H1 (cell line): ENCODE measurements around the gene RFT1. TPM values are rescaled to one million over a fixed set of nuclear protein-coding genes. Genes with fewer than 3 reads are reported as not detected.

Experiments
- CTCF ChIA-PET: fragments of 300-600 bp; sonication (Branson Sonifier 250); formaldehyde crosslinking; loops from one replicate; lab custom pipeline; 2021; ENCODE audit not compliant: partially characterized antibody; lab: Charles Lee
- POLR2A ChIA-PET: fragments of 300-600 bp; sonication (Branson Sonifier 250); formaldehyde crosslinking; loops from one replicate; lab custom pipeline; 2021; ENCODE audit warnings: inconsistent platforms; ENCODE audit not compliant: partially characterized antibody; lab: Charles Lee
- DNase-seq, 2 experiments: peaks; one replicate each; pipeline versions ENCODE4 v3.0.0 to v3.0.0-alpha.2; 2010 to 2022; ENCODE audit warnings: low spot score in 2 of 2, low read depth in 1 of 2, mixed read lengths in 1 of 2
- FAIRE-seq: peaks from 2 replicates; lab custom pipeline; 2011; peaks lifted over from hg19 to GRCh38; lab: Jason Lieb, UNC
- H2AFZ ChIP-seq: 2 replicates; pipeline ENCODE4 v1.8.1; 2012; ENCODE audit warnings: low read length, inconsistent platforms
- H2AK5ac ChIP-seq: 2 replicates; pipeline ENCODE4 v1.6.1; 2013; ENCODE audit warnings: low read depth, low read length
- H2BK120ac ChIP-seq: replicated peaks from 2 replicates; pipeline ENCODE3; 2013; ENCODE audit warnings: low read depth, low read length, inconsistent platforms
- H2BK12ac ChIP-seq: 2 replicates; pipeline ENCODE4 v1.6.1; 2013; ENCODE audit warnings: low read depth, low read length
- H2BK15ac ChIP-seq: 2 replicates; pipeline ENCODE4 v1.6.1; 2013; ENCODE audit warnings: low read length
- H2BK20ac ChIP-seq: 2 replicates; pipeline ENCODE4 v1.6.1; 2013; ENCODE audit warnings: low read length
- H2BK5ac ChIP-seq: 2 replicates; pipeline ENCODE4 v1.6.1; 2013; ENCODE audit warnings: low read depth, low read length
- H3K14ac ChIP-seq: 2 replicates; pipeline ENCODE4 v1.6.1; 2013; ENCODE audit warnings: inconsistent platforms; ENCODE audit not compliant: insufficient read length
- H3K18ac ChIP-seq: 2 replicates; pipeline ENCODE4 v1.6.1; 2013; ENCODE audit warnings: low read length; ENCODE audit errors: extremely low read depth
- H3K23ac ChIP-seq: 2 replicates; pipeline ENCODE4 v1.6.1; 2013; ENCODE audit warnings: inconsistent platforms; ENCODE audit not compliant: insufficient read length
- H3K23me2 ChIP-seq: 2 replicates; pipeline ENCODE4 v1.6.1; 2013; ENCODE audit warnings: low read depth, low read length
- H3K27ac ChIP-seq: 2 replicates; pipeline ENCODE4 v1.6.1; 2011; ENCODE audit warnings: low read depth, low read length, inconsistent platforms
- H3K27me3 ChIP-seq, 4 experiments: replicated peaks in 1 of 4; 1 replicate in 1 of 4; 2 replicates in 3 of 4; pipeline versions ENCODE4 v1.6.1 to v1.8.1; 2011 to 2013; ENCODE audit warnings: low read length in 3 of 4, mild to moderate bottlenecking in 3 of 4, inconsistent platforms in 2 of 4, mixed read lengths in 2 of 4, moderate library complexity in 1 of 4; ENCODE audit not compliant: control insufficient read depth in 3 of 4, insufficient read depth in 3 of 4; ENCODE audit errors: extremely low read depth in 1 of 4
- H3K36me3 ChIP-seq, 4 experiments: 2 replicates each; pipeline versions ENCODE4 v1.6.1 to v1.8.1; 2011 to 2013; ENCODE audit warnings: mild to moderate bottlenecking in 4 of 4, low read length in 3 of 4, moderate library complexity in 2 of 4, control low read depth in 1 of 4, inconsistent platforms in 1 of 4; ENCODE audit not compliant: insufficient read depth in 4 of 4, control insufficient read depth in 2 of 4
- H3K4ac ChIP-seq: replicated peaks from 2 replicates; pipeline ENCODE3; 2013; ENCODE audit warnings: low read length, low read depth, mixed read lengths, inconsistent platforms; ENCODE audit not compliant: insufficient read length
- H3K4me1 ChIP-seq, 4 experiments: replicated peaks in 1 of 4; 1 replicate in 1 of 4; 2 replicates in 3 of 4; pipeline versions ENCODE4 v1.6.1 to v1.8.1; 2011 to 2013; ENCODE audit warnings: low read length in 3 of 4, inconsistent platforms in 2 of 4, mixed read lengths in 1 of 4; ENCODE audit not compliant: insufficient read depth in 4 of 4, control insufficient read depth in 3 of 4
- H3K4me2 ChIP-seq, 2 experiments: 2 replicates each; pipeline versions ENCODE4 v1.6.1 to v1.8.1; 2011 to 2013; ENCODE audit warnings: low read depth in 2 of 2, low read length in 2 of 2, control low read depth in 1 of 2, inconsistent platforms in 1 of 2, mild to moderate bottlenecking in 1 of 2; ENCODE audit not compliant: insufficient read depth in 1 of 2
- H3K4me3 ChIP-seq, 4 experiments: fragments of 200-600, 300-600 bp in 1 of 4; sonication (generic), shearing (Covaris generic), sonication (Bioruptor Twin) in 1 of 4; 2 replicates each; pipeline versions ENCODE4 v1.5.1 to v1.8.1; 2011 to 2016; ENCODE audit warnings: low read length in 4 of 4, low read depth in 3 of 4, control low read depth in 2 of 4, inconsistent platforms in 2 of 4, mild to moderate bottlenecking in 2 of 4, mixed read lengths in 1 of 4, moderate library complexity in 1 of 4; ENCODE audit not compliant: insufficient read depth in 2 of 4; ENCODE audit errors: extremely low read depth in 1 of 4
- H3K56ac ChIP-seq: replicated peaks from 2 replicates; pipeline ENCODE3; 2013; ENCODE audit warnings: low read depth, mild to moderate bottlenecking, mixed read lengths, low read length, inconsistent platforms; ENCODE audit not compliant: insufficient read length
- H3K79me1 ChIP-seq: 2 replicates; pipeline ENCODE4 v1.6.1; 2013; ENCODE audit warnings: low read depth, low read length, control low read depth
- H3K79me2 ChIP-seq, 2 experiments: 2 replicates each; pipeline versions ENCODE4 v1.6.1 to v1.8.1; 2012 to 2013; ENCODE audit warnings: low read length in 2 of 2, mild to moderate bottlenecking in 2 of 2, inconsistent platforms in 1 of 2; ENCODE audit not compliant: insufficient read depth in 2 of 2, control insufficient read depth in 1 of 2
- H3K9ac ChIP-seq, 4 experiments: replicated peaks in 1 of 4; 1 replicate in 1 of 4; 2 replicates in 3 of 4; pipeline versions ENCODE4 v1.6.1 to v1.8.1; 2011 to 2013; ENCODE audit warnings: low read depth in 3 of 4, low read length in 3 of 4, control low read depth in 2 of 4, mild to moderate bottlenecking in 2 of 4, moderate library complexity in 2 of 4, inconsistent platforms in 1 of 4; ENCODE audit errors: extremely low read depth in 1 of 4
- H3K9me3 ChIP-seq, 2 experiments: 2 replicates each; pipeline versions ENCODE4 v1.6.1 to v1.8.1; 2012 to 2013; ENCODE audit warnings: mild to moderate bottlenecking in 2 of 2, moderate library complexity in 2 of 2, control low read depth in 1 of 2, inconsistent platforms in 1 of 2, low read depth in 1 of 2, low read length in 1 of 2, mixed read lengths in 1 of 2; ENCODE audit not compliant: insufficient read depth in 2 of 2
- H4K20me1 ChIP-seq, 2 experiments: replicated peaks in 1 of 2; 2 replicates each; pipeline versions ENCODE3 to v1.8.1; 2011 to 2013; ENCODE audit warnings: inconsistent platforms in 2 of 2, low read length in 2 of 2, mild to moderate bottlenecking in 1 of 2; ENCODE audit not compliant: insufficient read depth in 2 of 2, control insufficient read depth in 1 of 2
- H4K5ac ChIP-seq: 2 replicates; pipeline ENCODE4 v1.6.1; 2013; ENCODE audit warnings: low read length, low read depth, mixed read lengths, inconsistent platforms; ENCODE audit not compliant: insufficient read length
- H4K8ac ChIP-seq: 2 replicates; pipeline ENCODE4 v1.8.0; 2013; ENCODE audit warnings: mild to moderate bottlenecking, moderate library complexity, low read length, inconsistent platforms; ENCODE audit not compliant: insufficient read depth; ENCODE audit errors: extremely low read depth
- H4K91ac ChIP-seq: replicated peaks from 2 replicates; pipeline ENCODE3; 2013; ENCODE audit warnings: low read length, mixed read lengths, inconsistent platforms; ENCODE audit not compliant: insufficient read length
- ASH2L ChIP-seq: fragments of 200-600, 300-600 bp; sonication (generic); IDR thresholded peaks from one replicate; pipeline ENCODE4 v1.7.1; 2017; ENCODE audit warnings: low read length
- CBX5 ChIP-seq: fragments of 300-800, 300-1000 bp; sonication (generic); IDR thresholded peaks from 2 replicates; pipeline ENCODE4 v1.7.1; 2016; ENCODE audit warnings: antibody characterized with exemption, low read length, low read depth
- CHD2 ChIP-seq: IDR thresholded peaks from 2 replicates; pipeline ENCODE4 v1.6.1; 2012; ENCODE audit warnings: low read length, improper control_type of control experiment
- POLR2AphosphoS5 ChIP-seq: IDR thresholded peaks from 2 replicates; pipeline ENCODE4 v1.6.1; 2011; ENCODE audit warnings: low read depth, low read length
- TAF1 ChIP-seq: IDR thresholded peaks from 2 replicates; pipeline ENCODE4 v1.6.1; 2011; ENCODE audit warnings: mild to moderate bottlenecking, low read depth, low read length
- ZNF274 ChIP-seq: IDR thresholded peaks from 2 replicates; pipeline ENCODE4 v1.7.0; 2012; ENCODE audit warnings: low read length, borderline replicate concordance; ENCODE audit errors: extremely low read depth
- WGBS, 2 experiments: shearing (Covaris generic) in 1 of 2; methylation state at CpG; one replicate each; pipeline versions ENCODE4 v1.1.6 to v1.1.7; 2013 to 2015; ENCODE audit warnings: low lambda C conversion rate in 2 of 2, mixed read lengths in 2 of 2, inconsistent platforms in 1 of 2, low coverage in 1 of 2, missing lambda C conversion rate in 1 of 2; ENCODE audit not compliant: insufficient replicate concordance in 2 of 2, insufficient coverage in 1 of 2, insufficient read length in 1 of 2; ENCODE audit errors: extremely low coverage in 1 of 2, missing lambda C conversion rate in 1 of 2; 5-methylcytosine and 5-hydroxymethylcytosine counted together
- polyA plus RNA-seq, 7 experiments: library from polyadenylated mRNA; depleted of rRNA in 3 of 7; stranded (reverse) in 5 of 7; unstranded in 2 of 7; fragments of >200 nt in 5 of 7; fragments of 200-250 nt in 2 of 7; gene quantifications; 1 replicate in 5 of 7; 2 replicates in 1 of 7; 4 replicates in 1 of 7; pipeline versions ENCODE4 v1.2.1 to v1.2.3, GENCODE V29; 2011 to 2013; ENCODE audit warnings: missing spikeins in 2 of 7, mixed read lengths in 2 of 7
- total RNA-seq: library from RNA; stranded (reverse); fragmentation: NEBNext Ultra II Directional; extraction: Animal tissue kit (Norgen Biotek cat#: 25700); gene quantifications from 2 replicates; pipeline ENCODE4 v1.2.1, GENCODE V29; 2021

RFT1 gene
- total and polyA plus RNA-seq, 2 of the 8 experiments (the other 6 are each of a cell fraction or from before 2014, with no cell fraction given), result 27.7 to 42.4 TPM

- H2BK120ac ChIP-seq, result no peak overlapping the region
- H3K36me3 ChIP-seq, result peaks cover 0 to 8% (median 3%) of the 10 kb centered on the region in 4 experiments; a peak in 3 of 8 replicates
- H3K23me2 ChIP-seq, result no peaks in the 10 kb centered on the region
- no peak overlapping the region for H2AFZ ChIP-seq
- no peaks in the 10 kb centered on the region for H3K79me1 ChIP-seq
- H2AK5ac ChIP-seq, result no peak overlapping the region
- H4K20me1 ChIP-seq, result no peaks in the 10 kb centered on the region
- H4K8ac ChIP-seq, result no peak overlapping the region
- no peaks in the 10 kb centered on the region for H3K27me3 ChIP-seq
- no peak overlapping the region for H2BK12ac ChIP-seq
- no peak overlapping the region for H3K23ac ChIP-seq
- DNase-seq (no peak), FAIRE-seq (no peak)
- TF ChIP-seq CBX5, result no peak
- TF ChIP-seq POLR2AphosphoS5, result no peak
- no peak for TF ChIP-seq CHD2
- no peak for TF ChIP-seq TAF1
- TF ChIP-seq ASH2L, result no peak
- no peak for TF ChIP-seq ZNF274
- H4K5ac ChIP-seq, result no peak overlapping the region
- H3K9me3 ChIP-seq, result no peaks in the 10 kb centered on the region
- no peak overlapping the region for H3K4ac ChIP-seq
- no peak overlapping the region for H3K4me3 ChIP-seq
- H3K14ac ChIP-seq, result no peak overlapping the region
- no peak overlapping the region for H4K91ac ChIP-seq
- H2BK5ac ChIP-seq, result 0 out of 2 replicates have a peak overlapping the region, but pooled peaks have one; percentile 24
- 93% methylated on average over 6 of the region's 6 CpGs; no CpG with 5 or more reads in 1 of the 2 experiments for WGBS, 2 experiments
- no peak overlapping the region for H3K56ac ChIP-seq
- no peak overlapping the region for H3K9ac ChIP-seq
- H3K79me2 ChIP-seq, result no peaks in the 10 kb centered on the region
- ChIA-PET CTCF (interaction anchor here (1.2 to 1.6 kb wide), 3 partner anchors 9 to 269 kb away, joined by 3 to 6 read pairs (median 4); no protein-coding TSS in a partner anchor), POLR2A (interaction anchor here (1.1 kb wide), 1 partner anchor 16 kb away, joined by 4 read pairs; no protein-coding TSS in a partner anchor)
- H3K4me2 ChIP-seq, result no peak overlapping the region
- no peaks in the 10 kb centered on the region for H3K4me1 ChIP-seq
- no peak overlapping the region for H3K27ac ChIP-seq
- H2BK15ac ChIP-seq, result no peak overlapping the region
- H3K18ac ChIP-seq, result no peak overlapping the region
- no peak overlapping the region for H2BK20ac ChIP-seq
Measured at GRCh38 chr3:53089511-53089910, 40.7 kb downstream of the RFT1 start.
